ENCODE measurements around the gene CACNG1.

Gene CACNG1

GRCh38 chr17:67007266-67007665 lies 37.1 kb upstream of the CACNG1 start:
- no peak overlapping the region for H3K4me3 ChIP-seq (ENCODE audit: low read depth, low read length)
- no peak for TF ChIP-seq CTCF (IDR thresholded peaks at IDR 0.05; ENCODE audit: insufficient read depth, low read length, missing control alignments)
- no peak for DNase-seq (ENCODE audit: low read depth, low spot score)
- ChIA-PET CTCF (no interaction called here), POLR2A (no interaction called here)

- ChIA-PET CTCF (no interaction called here), POLR2A (no interaction called here)
- no peak for TF ChIP-seq CTCF (IDR thresholded peaks at IDR 0.05; ENCODE audit: insufficient read depth, low read length, missing control alignments)
- no peak overlapping the region for H3K4me3 ChIP-seq (ENCODE audit: low read depth, low read length)
- DNase-seq (ENCODE audit: low read depth, low spot score): no peak
These were observed 36.3 kb upstream of the CACNG1 start for GRCh38 chr17:67008101-67008500.

GRCh38 chr17:67011527-67012175 lies 32.7 kb upstream of the CACNG1 start:
- no peak for TF ChIP-seq CTCF (IDR thresholded peaks at IDR 0.05; ENCODE audit: insufficient read depth, low read length, missing control alignments)
- ChIA-PET CTCF (no interaction called here), POLR2A (no interaction called here)
- H3K4me3 ChIP-seq (ENCODE audit: low read depth, low read length): no peak overlapping the region
- DNase-seq (ENCODE audit: low read depth, low spot score): no peak

- TF ChIP-seq CTCF (IDR thresholded peaks at IDR 0.05; ENCODE audit: insufficient read depth, low read length, missing control alignments): no peak
- CTCF ChIA-PET: no interaction called here
- DNase-seq (ENCODE audit: low read depth, low spot score): no peak
- H3K4me3 ChIP-seq (ENCODE audit: low read depth, low read length): no peak overlapping the region
- POLR2A ChIA-PET: no interaction called here
These were observed 30.5 kb upstream of the CACNG1 start for GRCh38 chr17:67013891-67014290.

GRCh38 chr17:67015001-67015400 lies 29.4 kb upstream of the CACNG1 start:
- POLR2A ChIA-PET: no interaction called here
- no peak for DNase-seq (ENCODE audit: low read depth, low spot score)
- TF ChIP-seq CTCF (IDR thresholded peaks at IDR 0.05; ENCODE audit: insufficient read depth, low read length, missing control alignments): no peak
- H3K4me3 ChIP-seq (ENCODE audit: low read depth, low read length): no peak overlapping the region
- CTCF ChIA-PET: no interaction called here

- POLR2A ChIA-PET: interaction anchor here (0.6 kb wide), 1 partner anchor 335 kb away, joined by 3 read pairs; no protein-coding TSS in a partner anchor
- CTCF ChIA-PET: no interaction called here
- no peak for DNase-seq (ENCODE audit: low read depth, low spot score)
- no peak overlapping the region for H3K4me3 ChIP-seq (ENCODE audit: low read depth, low read length)
- no peak for TF ChIP-seq CTCF (IDR thresholded peaks at IDR 0.05; ENCODE audit: insufficient read depth, low read length, missing control alignments)
These were observed 28.2 kb upstream of the CACNG1 start for GRCh38 chr17:67016039-67016762.

Measured in AG04449 (cell line).